Measurements from ENCODE around the gene GAB2.

The GAB2 gene

GRCh38 chr11:78200553-78200952 is 217.1 kb downstream of the GAB2 start:
- no peaks in the 10 kb centered on the region; the same call in 1 of the 2 replicates for H3K4me1 ChIP-seq
- no peak for DNase-seq
- H3K4me3 ChIP-seq (ENCODE audit: low read depth, low read length): no peak overlapping the region
- TF ChIP-seq CTCF (IDR thresholded peaks at IDR 0.05; ENCODE audit: low read depth, low read length): no peak
- no peaks in the 10 kb centered on the region for H3K27me3 ChIP-seq
- peaks cover 5% of the 10 kb centered on the region; the same call in 1 of the 2 replicates for H3K36me3 ChIP-seq
- no peaks in the 10 kb centered on the region for H3K9me3 ChIP-seq

- DNase-seq: no peak
- no peaks in the 10 kb centered on the region for H3K9me3 ChIP-seq
- peaks cover 5% of the 10 kb centered on the region; the same call in 1 of the 2 replicates for H3K36me3 ChIP-seq
These were observed 217.6 kb downstream of the GAB2 start for GRCh38 chr11:78200061-78200460.

GRCh38 chr11:78199653-78200015 is 218.0 kb downstream of the GAB2 start:
- Histone ChIP-seq H3K36me3 (peaks cover 5% of the 10 kb centered on the region; the same call in 1 of the 2 replicates), H3K27me3 (no peaks in the 10 kb centered on the region), H3K4me3 (ENCODE audit: low read depth, low read length) (no peak overlapping the region), H3K9me3 (no peaks in the 10 kb centered on the region), H3K4me1 (no peaks in the 10 kb centered on the region; the same call in 1 of the 2 replicates)
- no peak for DNase-seq
- TF ChIP-seq CTCF (IDR thresholded peaks at IDR 0.05; ENCODE audit: low read depth, low read length): no peak

More at GRCh38 chr11:78200061-78200460, 217.6 kb downstream of the GAB2 start:
- no peak for TF ChIP-seq CTCF (IDR thresholded peaks at IDR 0.05; ENCODE audit: low read depth, low read length)
- H3K27me3 ChIP-seq: no peaks in the 10 kb centered on the region
- no peaks in the 10 kb centered on the region; the same call in 1 of the 2 replicates for H3K4me1 ChIP-seq
- no peak overlapping the region for H3K4me3 ChIP-seq (ENCODE audit: low read depth, low read length)

- no peak for TF ChIP-seq CTCF (IDR thresholded peaks at IDR 0.05; ENCODE audit: low read depth, low read length)
- DNase-seq: no peak
- H3K4me1 ChIP-seq: no peaks in the 10 kb centered on the region; the same call in 1 of the 2 replicates
- no peaks in the 10 kb centered on the region for H3K9me3 ChIP-seq
- H3K4me3 ChIP-seq (ENCODE audit: low read depth, low read length): no peak overlapping the region
- no peaks in the 10 kb centered on the region for H3K27me3 ChIP-seq
- H3K36me3 ChIP-seq: peaks cover 5% of the 10 kb centered on the region; the same call in 1 of the 2 replicates
These were observed 218.5 kb downstream of the GAB2 start for GRCh38 chr11:78199015-78199652.

GRCh38 chr11:78197816-78198215 is 219.8 kb downstream of the GAB2 start:
- TF ChIP-seq CTCF (IDR thresholded peaks at IDR 0.05; ENCODE audit: low read depth, low read length): no peak
- no peaks in the 10 kb centered on the region for H3K27me3 ChIP-seq
- no peaks in the 10 kb centered on the region; the same call in 1 of the 2 replicates for H3K4me1 ChIP-seq
- peaks cover 5% of the 10 kb centered on the region; the same call in 1 of the 2 replicates for H3K36me3 ChIP-seq
- H3K4me3 ChIP-seq (ENCODE audit: low read depth, low read length): no peak overlapping the region
- no peaks in the 10 kb centered on the region for H3K9me3 ChIP-seq
- DNase-seq: no peak

GRCh38 chr11:78196661-78197091 is 220.9 kb downstream of the GAB2 start:
- no peak for TF ChIP-seq CTCF (IDR thresholded peaks at IDR 0.05; ENCODE audit: low read depth, low read length)
- Histone ChIP-seq H3K9me3 (no peaks in the 10 kb centered on the region), H3K4me1 (no peaks in the 10 kb centered on the region; the same call in 1 of the 2 replicates), H3K4me3 (ENCODE audit: low read depth, low read length) (no peak overlapping the region), H3K27me3 (no peaks in the 10 kb centered on the region), H3K36me3 (peaks cover 5% of the 10 kb centered on the region; the same call in 1 of the 2 replicates)
- DNase-seq: no peak
